Endothelial cell of umbilical vein (primary cell): ENCODE data around the gene RPS6KA5. TPM values are rescaled to one million over a fixed set of nuclear protein-coding genes. Genes with fewer than 3 reads are reported as not detected.

Experiments used
- BruUV-seq: library from RNA; stranded (reverse); fragments of 400-500 nt; replicated peaks from 2 replicates; lab custom pipeline; 2021; lab: Mats Ljungman, UMichigan
- CTCF ChIA-PET: fragments of 300-600, 350-600 bp; sonication (Branson Sonifier 250); formaldehyde crosslinking; loops from one replicate; lab custom pipeline; 2021; ENCODE audit warnings: antibody characterized with exemption, inconsistent platforms; lab: Charles Lee
- POLR2A ChIA-PET: fragments of 300-600, 350-600 bp; sonication (Branson Sonifier 250); formaldehyde crosslinking; loops from one replicate; lab custom pipeline; 2021; ENCODE audit warnings: antibody characterized with exemption, inconsistent platforms; lab: Charles Lee
- DNase-seq: peaks from one replicate; pipeline ENCODE4 v3.0.0-alpha.2; 2011; ENCODE audit warnings: low read depth, low spot score
- FAIRE-seq: peaks from 2 replicates; lab custom pipeline; 2011; peaks lifted over from hg19 to GRCh38; lab: Jason Lieb, UNC
- H2AFZ ChIP-seq: 2 replicates; pipeline ENCODE4 v1.6.0; 2012; ENCODE audit warnings: low read depth, low read length, control low read depth, inconsistent platforms
- H3K27ac ChIP-seq: 2 replicates; pipeline ENCODE4 v1.5.1; 2011; ENCODE audit warnings: low read depth, mild to moderate bottlenecking, control low read depth, low read length, moderate library complexity; ENCODE audit not compliant: insufficient read depth
- H3K27me3 ChIP-seq, 2 experiments: 2 replicates each; pipeline versions ENCODE4 v1.6.0 to v1.6.1; 2011; ENCODE audit warnings: low read length in 2 of 2, mixed read lengths in 1 of 2; ENCODE audit not compliant: control insufficient read depth in 2 of 2, insufficient read depth in 2 of 2
- H3K36me3 ChIP-seq, 2 experiments: 2 replicates in 1 of 2; 3 replicates in 1 of 2; pipeline ENCODE4 v1.5.1; 2011; ENCODE audit warnings: low read length in 2 of 2, mild to moderate bottlenecking in 1 of 2, moderate library complexity in 1 of 2; ENCODE audit not compliant: control insufficient read depth in 2 of 2, insufficient read depth in 2 of 2; ENCODE audit errors: extremely low read depth in 1 of 2
- H3K4me1 ChIP-seq: 3 replicates; pipeline ENCODE4 v1.5.1; 2011; ENCODE audit warnings: mild to moderate bottlenecking, low read length; ENCODE audit not compliant: control insufficient read depth, insufficient read depth; ENCODE audit errors: extremely low read depth
- H3K4me2 ChIP-seq: 2 replicates; pipeline ENCODE4 v1.6.1; 2011; ENCODE audit warnings: low read length, control low read depth, mixed read lengths; ENCODE audit not compliant: insufficient read depth
- H3K4me3 ChIP-seq, 3 experiments: fragments of 200-600 bp in 1 of 3; sonication (generic), shearing (Covaris generic) in 1 of 3; replicated peaks in 1 of 3; 2 replicates each; pipeline ENCODE4 v1.5.1; 2011 to 2016; ENCODE audit warnings: control low read depth in 3 of 3, low read length in 3 of 3, mild to moderate bottlenecking in 2 of 3, inconsistent platforms in 1 of 3, low read depth in 1 of 3, moderate library complexity in 1 of 3; ENCODE audit not compliant: insufficient read depth in 1 of 3
- H3K79me2 ChIP-seq: 2 replicates; pipeline ENCODE4 v1.6.0; 2012; ENCODE audit warnings: low read length, inconsistent platforms; ENCODE audit not compliant: control insufficient read depth, insufficient read depth
- H3K9ac ChIP-seq: replicated peaks from 2 replicates; pipeline ENCODE3; 2011; ENCODE audit warnings: low read length, control low read depth; ENCODE audit not compliant: insufficient read depth; ENCODE audit errors: extremely low read depth
- H3K9me1 ChIP-seq: replicated peaks from 3 replicates; pipeline ENCODE4 v1.6.0; 2011; ENCODE audit warnings: mild to moderate bottlenecking, low read length; ENCODE audit not compliant: control insufficient read depth, insufficient read depth; ENCODE audit errors: extremely low read depth
- H3K9me3 ChIP-seq: replicated peaks from 2 replicates; pipeline ENCODE4 v1.5.1; 2012; ENCODE audit warnings: low read length, inconsistent platforms; ENCODE audit not compliant: control insufficient read depth, insufficient read depth
- H4K20me1 ChIP-seq: replicated peaks from 2 replicates; pipeline ENCODE3; 2011; ENCODE audit warnings: mild to moderate bottlenecking, low read length; ENCODE audit not compliant: control insufficient read depth, insufficient read depth; ENCODE audit errors: extremely low read depth
- CTCF ChIP-seq, 2 donors: IDR thresholded peaks; 1 replicate in 1 of 2; 2 replicates in 1 of 2; pipeline ENCODE4 v1.5.1; 2011; ENCODE audit warnings: low read length in 2 of 2, mild to moderate bottlenecking in 2 of 2, moderate library complexity in 2 of 2, control low read depth in 1 of 2, inconsistent platforms in 1 of 2, low read depth in 1 of 2; ENCODE audit not compliant: insufficient read depth in 1 of 2; ENCODE audit errors: extremely low read depth in 1 of 2
- EZH2 ChIP-seq: IDR thresholded peaks from 2 replicates; pipeline ENCODE4 v1.6.1; 2012; ENCODE audit warnings: borderline replicate concordance, low read depth, mild to moderate bottlenecking, moderate library complexity, low read length, inconsistent platforms; ENCODE audit not compliant: severe bottlenecking
- FOS ChIP-seq: IDR thresholded peaks from 2 replicates; pipeline ENCODE4 v1.6.1; 2011; ENCODE audit warnings: mild to moderate bottlenecking, low read length, moderate library complexity, borderline replicate concordance; ENCODE audit not compliant: insufficient read depth
- GATA2 ChIP-seq: IDR thresholded peaks from 2 replicates; pipeline ENCODE4 v1.7.0; 2011; ENCODE audit warnings: low read depth, mild to moderate bottlenecking, moderate library complexity, mixed read lengths, low read length; ENCODE audit not compliant: insufficient read length, insufficient read depth
- JUN ChIP-seq: IDR thresholded peaks from 2 replicates; pipeline ENCODE4 v1.6.1; 2011; ENCODE audit warnings: borderline replicate concordance, low read depth; ENCODE audit not compliant: insufficient read length, insufficient read depth
- MYC ChIP-seq: IDR thresholded peaks from one replicate; pipeline ENCODE4 v1.6.1; 2011; ENCODE audit warnings: mild to moderate bottlenecking, low read depth, low read length
- POLR2A ChIP-seq: IDR thresholded peaks from 2 replicates; pipeline ENCODE4 v1.6.1; 2012; ENCODE audit warnings: low read depth, mild to moderate bottlenecking, control low read depth, low read length
- POLR2AphosphoS5 ChIP-seq: IDR thresholded peaks from 2 replicates; pipeline ENCODE4 v1.6.1; 2012; ENCODE audit warnings: low read depth, mild to moderate bottlenecking, control low read depth, low read length, moderate library complexity; ENCODE audit not compliant: insufficient read depth
- dilution Hi-C: fragments of 300-500 bp; cut with MboI; formaldehyde crosslinking; loops from one replicate; pipeline ENCODE4 v1.15.0; 2019; ENCODE audit warnings: low sequenced_read_pairs; ENCODE audit not compliant: extremely low pct_ligation_motif_present
- intact Hi-C: fragments of 100-400 bp; cut with micrococcal nuclease; formaldehyde crosslinking; loops from one replicate; pipeline ENCODE4 v1.10.0; 2022
- polyA plus RNA-seq, 4 experiments: library from polyadenylated mRNA; depleted of rRNA in 3 of 4; stranded (reverse) in 3 of 4; unstranded in 1 of 4; fragments of >200 nt; gene quantifications; 2 replicates each; pipeline versions ENCODE4 v1.2.1 to v1.2.3, GENCODE V29; 2011 to 2012; ENCODE audit warnings: missing spikeins in 1 of 4
- total RNA-seq: library from RNA; stranded (reverse); gene quantifications from 2 replicates; pipeline ENCODE4 v1.2.3, GENCODE V29; 2021
- TF ChIP-seq, protein P1 (sequence below): IDR thresholded peaks from 2 replicates; pipeline ENCODE4 v1.6.1; 2011; ENCODE audit not compliant: insufficient read depth, insufficient read length

RPS6KA5 gene
- total and polyA plus RNA-seq, 2 donors (not counting 3 experiments of a cell fraction or from before 2014, with no cell fraction given): 2.9 to 5.4 TPM

GRCh38 chr14:91100102-91100501 lies 39.7 kb upstream of the RPS6KA5 start:
- H3K27me3 ChIP-seq: peaks cover 0 to 2% of the 10 kb centered on the region in 2 experiments
- intact Hi-C loops (no loop called here), dilution Hi-C loops (no loop called here)
- H3K27ac ChIP-seq: no peak overlapping the region
- no peaks in the 10 kb centered on the region for H3K9me3 ChIP-seq
- ChIA-PET CTCF (interaction anchor here (0.8 to 1.5 kb wide), 2 partner anchors 22 to 40 kb away, joined by 3 read pairs; partner anchors contain the start of gene RPS6KA5), POLR2A (no interaction called here)
- no peak overlapping the region for H3K4me2 ChIP-seq
- BruUV-seq: no TSS peak
- no peaks in the 10 kb centered on the region for H3K4me1 ChIP-seq
- no peaks in the 10 kb centered on the region for H3K36me3 ChIP-seq
- FAIRE-seq (no peak), DNase-seq (no peak)
- H3K79me2 ChIP-seq: no peaks in the 10 kb centered on the region
- TF ChIP-seq GATA2: no peak
- TF ChIP-seq FOS: no peak
- TF ChIP-seq POLR2A: no peak
- TF ChIP-seq EZH2: no peak
- no peak for TF ChIP-seq MYC
- no peak for TF ChIP-seq JUN
- no peak for TF ChIP-seq POLR2AphosphoS5
- TF ChIP-seq CTCF (IDR thresholded peaks at IDR 0.05; ENCODE audit: extremely low read depth in 1 of 2, insufficient read depth in 1 of 2, low read depth in 1 of 2, low read length in 2 of 2): no peak
- TF ChIP-seq, protein P1, sequence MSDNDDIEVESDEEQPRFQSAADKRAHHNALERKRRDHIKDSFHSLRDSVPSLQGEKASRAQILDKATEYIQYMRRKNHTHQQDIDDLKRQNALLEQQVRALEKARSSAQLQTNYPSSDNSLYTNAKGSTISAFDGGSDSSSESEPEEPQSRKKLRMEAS: no peak
- no peak overlapping the region for H2AFZ ChIP-seq
- no peak overlapping the region for H3K4me3 ChIP-seq
- H4K20me1 ChIP-seq: no peaks in the 10 kb centered on the region
- H3K9ac ChIP-seq: no peak overlapping the region
- no peaks in the 10 kb centered on the region for H3K9me1 ChIP-seq
